GM10248 (cell line): ENCODE data around the gene FHIT.

Experiments
- CTCF ChIA-PET: fragments of 300-600 bp; sonication (Branson Sonifier 250); formaldehyde crosslinking; extraction: SDS; loops from one replicate; lab custom pipeline; 2021; ENCODE audit warnings: antibody characterized with exemption; lab: Yijun Ruan, JAX
- POLR2A ChIA-PET: fragments of 350-650 bp; sonication (Branson Sonifier 250); formaldehyde crosslinking; extraction: SDS; loops from one replicate; lab custom pipeline; 2020; ENCODE audit warnings: antibody characterized with exemption; lab: Yijun Ruan, JAX
- DNase-seq: peaks from one replicate; pipeline ENCODE4 v3.0.0; 2012; ENCODE audit errors: extremely low spot score
- CTCF ChIP-seq: IDR thresholded peaks from 2 replicates; pipeline ENCODE4 v1.5.1; 2012; ENCODE audit warnings: mild to moderate bottlenecking, low read depth; ENCODE audit errors: extremely low read depth, missing control alignments, control extremely low read depth

The FHIT gene

GRCh38 chr3:59854061-59854709 is 1397.1 kb downstream of the FHIT start:
- no peak for TF ChIP-seq CTCF
- CTCF ChIA-PET: no interaction called here
- POLR2A ChIA-PET: no interaction called here
- DNase-seq: no peak

DNA sequence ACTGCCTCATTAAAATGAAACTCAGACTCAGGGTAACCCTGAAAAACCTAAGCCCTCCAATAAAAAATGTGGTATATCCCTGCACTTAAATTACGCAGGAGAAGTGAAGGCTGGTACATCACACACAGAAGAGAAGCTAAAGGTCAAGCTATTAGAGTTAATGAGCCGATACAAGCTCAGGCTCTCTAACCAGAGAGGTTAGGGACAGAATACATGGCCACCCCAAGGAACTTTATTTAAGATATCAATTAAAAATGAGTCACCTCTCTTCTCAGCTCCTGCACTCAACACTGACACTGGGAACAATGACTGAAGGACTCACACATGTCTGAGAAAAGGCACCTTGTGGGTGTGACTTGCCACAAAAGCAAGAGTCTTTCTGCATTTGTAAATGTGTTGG is 1400.8 kb downstream of the FHIT start:
- DNase-seq: no peak
- CTCF ChIA-PET: interaction anchor here (1.1 to 1.9 kb wide), 6 partner anchors 9 to 1210 kb away, joined by 3 to 5 read pairs (median 4); no protein-coding TSS in a partner anchor
- POLR2A ChIA-PET: no interaction called here
- TF ChIP-seq CTCF: no peak

DNA sequence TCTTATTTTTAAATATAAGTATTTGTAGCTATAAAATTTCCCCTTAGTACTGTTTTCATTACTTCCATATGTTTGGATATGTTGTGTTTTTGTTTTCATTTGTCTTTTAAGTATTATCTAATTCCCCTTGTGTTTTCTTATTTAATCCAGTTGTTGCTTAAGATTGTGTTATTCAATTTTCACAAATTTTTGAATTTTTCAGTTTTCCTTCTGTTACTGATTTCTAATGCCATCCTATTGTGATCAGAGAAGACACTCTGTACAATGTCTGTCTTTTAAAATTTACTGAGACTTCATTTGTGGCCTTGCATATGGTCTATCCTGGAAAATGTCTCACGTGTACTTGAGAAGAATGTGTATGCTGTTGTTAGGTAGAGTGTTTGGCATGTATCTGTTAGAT is 1405.9 kb downstream of the FHIT start:
- CTCF ChIA-PET: interaction anchor here (1.0 kb wide), 1 partner anchor 13 kb away, joined by 5 read pairs; no protein-coding TSS in a partner anchor
- no peak for DNase-seq
- POLR2A ChIA-PET: interaction anchor here (0.6 kb wide), 1 partner anchor 401 kb away, joined by 3 read pairs; no protein-coding TSS in a partner anchor
- TF ChIP-seq CTCF: no peak

GRCh38 chr3:59843821-59844220 is 1407.4 kb downstream of the FHIT start:
- ChIA-PET CTCF (no interaction called here), POLR2A (no interaction called here)
- DNase-seq: no peak
- TF ChIP-seq CTCF: no peak

- ChIA-PET POLR2A (no interaction called here), CTCF (interaction anchor here (1.5 kb wide), 1 partner anchor 26 kb away, joined by 3 read pairs; no protein-coding TSS in a partner anchor)
- DNase-seq: peak; percentile 9
- no peak for TF ChIP-seq CTCF
Measured at GRCh38 chr3:59839810-59840515, 1411.3 kb downstream of the FHIT start.

DNA sequence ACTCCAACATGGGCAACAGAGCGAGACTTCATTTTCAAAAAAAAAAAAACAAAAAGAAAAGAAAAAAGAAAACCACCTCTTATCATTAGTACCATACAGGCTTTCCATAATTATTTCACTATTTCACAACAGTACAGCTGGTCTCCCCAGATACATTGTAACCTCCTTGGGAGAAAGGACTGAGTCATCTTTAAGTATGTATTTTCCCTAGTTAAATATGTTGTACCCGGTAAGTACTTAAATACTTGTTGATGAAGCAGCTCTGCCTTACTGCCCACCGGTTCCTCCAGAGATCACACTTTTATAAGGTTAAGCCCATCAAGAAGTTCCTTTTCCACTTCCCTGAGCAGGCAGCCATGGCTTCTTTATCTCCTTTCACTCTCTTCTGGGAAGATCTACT is 1412.0 kb downstream of the FHIT start:
- ChIA-PET CTCF (no interaction called here), POLR2A (no interaction called here)
- no peak for TF ChIP-seq CTCF
- DNase-seq: no peak
